Measurements from ENCODE around the gene GSS.

Gene GSS

DNA sequence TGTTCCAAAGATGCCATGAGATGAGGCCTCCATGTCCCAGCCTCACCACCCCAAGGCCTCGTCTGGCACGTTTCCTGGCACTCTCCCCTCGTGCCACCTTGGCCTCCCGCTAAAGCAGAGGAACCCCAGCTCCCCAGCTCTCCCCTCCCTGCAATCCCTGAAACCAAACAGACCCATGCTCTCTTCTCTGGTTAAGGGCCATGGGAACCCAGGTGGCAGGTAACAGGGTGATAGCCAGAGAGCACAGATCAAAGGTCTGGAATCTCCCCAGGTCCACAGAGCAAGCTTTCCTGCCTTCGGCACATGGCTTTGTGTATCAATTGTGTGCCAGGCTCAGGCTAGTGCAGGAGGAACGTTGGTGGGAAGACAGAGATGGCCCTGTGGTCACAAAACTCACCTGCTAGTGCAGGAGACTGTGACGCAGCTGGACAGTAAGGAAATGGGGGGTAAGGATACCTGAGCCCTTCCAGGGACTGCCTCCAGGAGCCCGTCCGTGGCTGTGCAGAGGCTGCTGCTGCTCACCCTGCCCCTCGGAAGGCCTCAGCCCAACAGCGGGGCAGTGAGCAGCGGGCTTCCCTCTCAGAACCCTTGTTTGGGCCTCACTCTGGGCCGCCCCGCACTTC, 39.0 kb upstream of the GSS start:
- TF ChIP-seq, protein P1, sequence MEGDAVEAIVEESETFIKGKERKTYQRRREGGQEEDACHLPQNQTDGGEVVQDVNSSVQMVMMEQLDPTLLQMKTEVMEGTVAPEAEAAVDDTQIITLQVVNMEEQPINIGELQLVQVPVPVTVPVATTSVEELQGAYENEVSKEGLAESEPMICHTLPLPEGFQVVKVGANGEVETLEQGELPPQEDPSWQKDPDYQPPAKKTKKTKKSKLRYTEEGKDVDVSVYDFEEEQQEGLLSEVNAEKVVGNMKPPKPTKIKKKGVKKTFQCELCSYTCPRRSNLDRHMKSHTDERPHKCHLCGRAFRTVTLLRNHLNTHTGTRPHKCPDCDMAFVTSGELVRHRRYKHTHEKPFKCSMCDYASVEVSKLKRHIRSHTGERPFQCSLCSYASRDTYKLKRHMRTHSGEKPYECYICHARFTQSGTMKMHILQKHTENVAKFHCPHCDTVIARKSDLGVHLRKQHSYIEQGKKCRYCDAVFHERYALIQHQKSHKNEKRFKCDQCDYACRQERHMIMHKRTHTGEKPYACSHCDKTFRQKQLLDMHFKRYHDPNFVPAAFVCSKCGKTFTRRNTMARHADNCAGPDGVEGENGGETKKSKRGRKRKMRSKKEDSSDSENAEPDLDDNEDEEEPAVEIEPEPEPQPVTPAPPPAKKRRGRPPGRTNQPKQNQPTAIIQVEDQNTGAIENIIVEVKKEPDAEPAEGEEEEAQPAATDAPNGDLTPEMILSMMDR (conservative IDR thresholded peaks at IDR 0.05; ENCODE audit: low read depth): no peak
- no peak for DNase-seq (ENCODE audit: low spot score)
- ChIA-PET POLR2A (ENCODE audit: low non-redundant PET) (no interaction called here), CTCF (interaction anchor here (0.6 kb wide), 2 partner anchors 165 to 348 kb away, joined by 3 read pairs; no protein-coding TSS in a partner anchor)
- H3K27ac ChIP-seq: peak overlapping the region; percentile 2

DNA sequence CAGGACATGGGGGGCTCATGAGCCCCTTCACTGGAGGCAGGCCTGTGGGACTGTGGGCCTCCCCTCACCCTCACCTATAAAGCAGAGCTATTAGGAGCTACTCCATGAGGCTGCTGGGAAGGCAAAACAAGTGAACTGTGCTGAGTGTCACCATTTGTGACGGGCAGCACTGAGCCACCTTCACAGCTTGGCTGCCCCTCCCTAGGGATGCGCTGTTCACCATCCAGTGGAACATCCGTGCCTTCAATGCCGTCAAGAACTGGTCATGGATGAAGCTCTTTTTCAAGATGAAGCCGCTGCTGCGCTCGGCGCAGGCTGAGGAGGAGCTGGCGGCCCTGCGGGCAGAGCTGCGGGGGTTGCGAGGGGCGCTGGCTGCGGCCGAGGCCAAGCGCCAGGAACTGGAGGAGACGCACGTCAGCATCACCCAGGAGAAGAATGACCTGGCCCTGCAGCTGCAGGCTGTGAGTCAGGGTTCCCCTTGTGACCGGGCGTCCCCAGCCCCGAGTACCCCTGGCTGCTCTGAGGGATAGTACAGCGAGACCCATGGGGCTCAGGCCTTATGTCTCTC, 38.4 kb upstream of the GSS start:
- peak overlapping the region; percentile 2; the same call in 1 of the 2 replicates for H3K27ac ChIP-seq
- no peak for DNase-seq (ENCODE audit: low spot score)
- TF ChIP-seq, protein P1 (conservative IDR thresholded peaks at IDR 0.05; ENCODE audit: low read depth): no peak
- ChIA-PET CTCF (interaction anchor here (0.6 kb wide), 2 partner anchors 46 to 165 kb away, joined by 3 read pairs; no protein-coding TSS in a partner anchor), POLR2A (ENCODE audit: low non-redundant PET) (no interaction called here)

DNA sequence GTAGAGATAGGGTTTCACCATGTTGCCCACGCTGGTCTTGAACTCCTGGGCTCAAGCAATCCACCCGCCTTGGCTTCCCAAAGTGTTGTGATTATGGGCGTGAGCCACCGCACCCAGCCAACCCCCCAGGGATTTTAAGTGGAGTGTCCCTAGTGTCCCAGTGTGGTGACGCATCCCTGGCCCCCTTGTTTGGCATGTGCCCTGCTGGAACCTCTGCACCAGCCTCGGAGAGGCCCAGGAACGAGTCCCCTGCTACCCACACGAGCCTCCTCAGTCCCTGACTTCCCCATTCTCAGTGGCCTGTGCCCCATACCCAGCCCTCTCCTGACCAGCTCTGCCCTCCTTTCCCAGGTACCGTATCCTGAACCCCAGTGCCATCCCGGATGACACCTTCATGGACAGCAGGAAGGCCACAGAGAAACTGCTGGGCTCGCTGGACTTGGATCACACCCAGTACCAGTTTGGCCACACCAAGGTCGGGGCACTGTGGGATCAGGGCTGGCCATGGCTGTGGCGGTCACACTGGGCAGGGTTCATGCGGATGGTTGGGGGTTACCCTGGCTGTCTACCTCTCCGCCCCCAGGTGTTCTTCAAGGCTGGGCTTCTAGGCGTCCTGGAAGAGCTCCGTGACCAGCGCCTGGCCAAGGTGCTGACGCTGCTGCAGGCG, 37.3 kb upstream of the GSS start:
- ChIA-PET CTCF (no interaction called here), POLR2A (ENCODE audit: low non-redundant PET) (no interaction called here)
- TF ChIP-seq, protein P1 (conservative IDR thresholded peaks at IDR 0.05; ENCODE audit: low read depth): no peak
- DNase-seq (ENCODE audit: low spot score): no peak
- no peak overlapping the region for H3K27ac ChIP-seq

DNA sequence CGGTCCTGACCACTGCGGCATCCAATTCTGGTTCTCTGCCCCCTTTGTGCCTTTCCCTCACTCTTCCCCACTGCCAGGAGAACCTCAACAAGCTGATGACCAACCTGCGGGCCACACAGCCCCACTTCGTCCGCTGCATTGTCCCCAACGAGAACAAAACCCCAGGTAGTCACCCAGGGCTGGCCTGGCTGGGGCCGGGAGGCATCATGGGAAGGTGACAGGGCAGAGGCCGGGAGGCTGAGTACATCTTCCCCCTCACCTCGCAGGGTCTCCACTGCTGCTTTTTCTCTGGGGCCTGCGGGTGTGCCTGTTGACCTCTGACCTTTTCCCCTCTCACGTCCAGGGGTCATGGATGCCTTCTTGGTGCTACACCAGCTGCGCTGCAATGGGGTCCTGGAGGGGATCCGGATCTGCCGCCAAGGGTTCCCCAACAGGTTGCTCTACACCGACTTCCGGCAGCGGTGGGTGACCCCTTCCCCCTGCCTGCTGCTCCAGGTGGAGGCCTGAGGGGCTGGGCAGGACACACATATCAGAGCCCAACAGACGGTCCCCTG, 35.1 kb upstream of the GSS start:
- TF ChIP-seq, protein P1 (conservative IDR thresholded peaks at IDR 0.05; ENCODE audit: low read depth): no peak
- CTCF ChIA-PET: no interaction called here
- H3K27ac ChIP-seq: no peak overlapping the region
- POLR2A ChIA-PET (ENCODE audit: low non-redundant PET): no interaction called here
- no peak for DNase-seq (ENCODE audit: low spot score)

DNA sequence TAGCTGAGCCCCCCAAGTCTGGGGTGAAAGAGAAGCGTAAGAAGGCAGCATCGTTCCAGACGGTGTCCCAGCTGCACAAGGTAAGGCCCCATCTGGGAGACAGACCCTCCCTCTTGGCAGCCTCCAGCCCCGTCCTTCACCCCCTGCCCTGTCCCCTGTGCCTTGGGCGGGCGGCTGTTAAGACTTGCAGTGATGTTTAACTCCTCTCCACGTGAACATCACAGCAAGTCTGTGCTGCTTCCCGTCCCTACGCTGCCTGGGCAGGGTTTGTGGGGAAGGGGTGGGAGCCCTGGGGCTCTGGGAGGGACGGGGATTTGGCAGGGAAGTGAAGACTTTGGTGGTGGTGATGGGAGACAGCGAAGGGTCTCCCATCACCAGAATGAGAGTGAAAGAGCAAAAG, 34.6 kb upstream of the GSS start:
- H3K27ac ChIP-seq: peak overlapping the region; percentile 2; the same call in 1 of the 2 replicates
- ChIA-PET POLR2A (ENCODE audit: low non-redundant PET) (no interaction called here), CTCF (interaction anchor here (0.6 kb wide), 1 partner anchor 1446 kb away, joined by 3 read pairs; no protein-coding TSS in a partner anchor)

DNA sequence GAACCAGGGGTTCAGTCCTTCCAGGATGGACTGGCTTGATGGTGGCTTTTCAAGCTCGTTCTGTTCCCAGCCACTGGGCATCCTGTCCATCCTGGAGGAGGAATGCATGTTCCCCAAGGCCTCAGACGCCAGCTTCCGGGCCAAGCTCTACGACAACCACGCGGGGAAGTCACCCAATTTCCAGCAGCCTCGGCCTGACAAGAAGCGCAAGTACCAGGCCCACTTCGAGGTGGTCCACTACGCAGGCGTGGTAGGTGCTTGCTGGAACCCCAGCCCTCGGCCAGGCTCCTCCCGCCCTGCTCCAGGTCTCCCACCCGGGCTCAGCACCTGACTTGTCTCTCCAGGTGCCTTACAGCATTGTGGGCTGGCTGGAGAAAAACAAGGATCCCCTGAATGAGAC, 34.1 kb upstream of the GSS start:
- 0 out of 2 replicates have a peak overlapping the region, but pooled peaks have one; percentile 2 for H3K27ac ChIP-seq
- ChIA-PET POLR2A (ENCODE audit: low non-redundant PET) (no interaction called here), CTCF (interaction anchor here (0.6 to 1.2 kb wide), 4 partner anchors 9 to 1446 kb away, joined by 3 to 4 read pairs (median 3); no protein-coding TSS in a partner anchor)
- DNase-seq (ENCODE audit: low spot score): no peak
- TF ChIP-seq, protein P1 (conservative IDR thresholded peaks at IDR 0.05; ENCODE audit: low read depth): no peak

More for the DNA sequence above, 34.6 kb upstream of the GSS start:
- DNase-seq (ENCODE audit: low spot score): no peak
- TF ChIP-seq, protein P1 (conservative IDR thresholded peaks at IDR 0.05; ENCODE audit: low read depth): no peak
